AG04450 (cell line): Measurements from ENCODE around the gene ADAMTSL4. TPM values are rescaled to one million over a fixed set of nuclear protein-coding genes. Genes with fewer than 3 reads are reported as not detected.

Source experiments
- CTCF ChIA-PET: fragments of 300-600, 350-600 bp; formaldehyde crosslinking; extraction: SDS; loops from one replicate; lab custom pipeline; 2022; ENCODE audit warnings: antibody characterized with exemption, inconsistent platforms; lab: Charles Lee
- POLR2A ChIA-PET: fragments of 350-600 bp; formaldehyde crosslinking; extraction: SDS; loops from one replicate; lab custom pipeline; 2021; ENCODE audit warnings: antibody characterized with exemption, inconsistent platforms; lab: Yijun Ruan, JAX
- DNase-seq: peaks from one replicate; pipeline ENCODE4 v3.0.0-alpha.2; 2011; ENCODE audit warnings: low read depth, low spot score
- H3K27ac ChIP-seq: one replicate; pipeline ENCODE4 v1.5.1; 2012; ENCODE audit warnings: low read depth, low read length, control low read depth
- H3K27me3 ChIP-seq: one replicate; pipeline ENCODE4 v1.6.0; 2012; ENCODE audit warnings: low read length; ENCODE audit not compliant: control insufficient read depth, insufficient read depth
- H3K4me3 ChIP-seq: 2 replicates; pipeline ENCODE4 v1.5.1; 2011; ENCODE audit warnings: mild to moderate bottlenecking, low read depth, low read length, control low read depth
- H3K9me3 ChIP-seq: 2 replicates; pipeline ENCODE4 v1.5.1; 2012; ENCODE audit warnings: low read length; ENCODE audit not compliant: control insufficient read depth, insufficient read depth
- CTCF ChIP-seq: IDR thresholded peaks from 2 replicates; pipeline ENCODE4 v1.5.1; 2011; ENCODE audit warnings: low read depth, low read length, control low read depth, inconsistent platforms
- polyA plus RNA-seq: library from polyadenylated mRNA; depleted of rRNA; stranded (reverse); fragments of >200 nt; gene quantifications from 2 replicates; pipeline ENCODE4 v1.2.3, GENCODE V29; 2011

ADAMTSL4 gene
- polyA plus RNA-seq, 1 experiment, result 4.2 TPM

DNA sequence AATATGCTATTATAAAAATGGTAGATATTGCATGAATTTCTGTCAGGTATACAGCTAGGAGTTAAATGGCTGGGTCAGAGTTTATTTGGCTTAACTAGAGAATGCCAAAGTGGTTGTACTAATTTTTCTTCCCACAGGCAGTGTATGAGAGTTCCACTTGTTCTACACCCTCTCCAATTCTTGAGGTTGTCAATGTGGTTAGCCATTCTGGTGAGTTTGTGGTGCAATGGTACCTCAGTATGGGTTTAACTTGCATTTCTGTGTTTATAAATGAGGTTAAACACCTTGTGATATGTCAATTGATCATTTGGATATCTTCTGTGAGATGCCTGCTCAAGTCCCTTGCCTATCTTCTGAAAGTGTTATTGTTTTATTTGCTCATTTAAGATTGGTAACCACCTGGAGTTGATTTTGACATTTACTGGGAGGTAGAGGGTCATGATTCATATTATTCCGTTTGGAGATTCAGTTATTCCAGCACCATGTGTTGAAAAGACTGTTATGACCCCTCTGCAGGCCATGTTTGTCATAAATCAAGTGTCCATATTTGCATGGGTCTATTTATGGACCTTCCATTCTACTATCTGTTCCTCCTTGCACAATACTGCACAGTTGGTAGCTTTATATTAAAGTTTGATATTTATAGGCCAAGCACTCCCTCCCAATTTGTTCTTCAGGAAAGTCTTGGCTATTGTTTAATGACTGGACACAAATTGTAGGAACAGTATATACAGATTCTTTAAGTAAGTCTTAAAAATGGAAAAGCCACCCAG lies 27.8 kb upstream of the ADAMTSL4 start:
- no peak for TF ChIP-seq CTCF
- POLR2A ChIA-PET, result no interaction called here
- CTCF ChIA-PET, result interaction anchor here (0.6 to 1.1 kb wide), 2 partner anchors 11 to 27 kb away, joined by 3 to 12 read pairs; no protein-coding TSS in a partner anchor

GRCh38 chr1:150525348-150525747 lies 23.9 kb upstream of the ADAMTSL4 start:
- no peaks in the 10 kb centered on the region; the same call in 1 of the 2 replicates for H3K9me3 ChIP-seq
- ChIA-PET CTCF (no interaction called here), POLR2A (no interaction called here)
- no peak overlapping the region for H3K4me3 ChIP-seq
- no peak overlapping the region for H3K27ac ChIP-seq
- no peak for DNase-seq
- H3K27me3 ChIP-seq, result no peaks in the 10 kb centered on the region
- no peak for TF ChIP-seq CTCF

More for the DNA sequence above, 27.8 kb upstream of the ADAMTSL4 start:
- Histone ChIP-seq H3K4me3 (no peak overlapping the region), H3K27ac (no peak overlapping the region), H3K27me3 (no peaks in the 10 kb centered on the region), H3K9me3 (no peaks in the 10 kb centered on the region; the same call in 1 of the 2 replicates)
- no peak for DNase-seq

DNA sequence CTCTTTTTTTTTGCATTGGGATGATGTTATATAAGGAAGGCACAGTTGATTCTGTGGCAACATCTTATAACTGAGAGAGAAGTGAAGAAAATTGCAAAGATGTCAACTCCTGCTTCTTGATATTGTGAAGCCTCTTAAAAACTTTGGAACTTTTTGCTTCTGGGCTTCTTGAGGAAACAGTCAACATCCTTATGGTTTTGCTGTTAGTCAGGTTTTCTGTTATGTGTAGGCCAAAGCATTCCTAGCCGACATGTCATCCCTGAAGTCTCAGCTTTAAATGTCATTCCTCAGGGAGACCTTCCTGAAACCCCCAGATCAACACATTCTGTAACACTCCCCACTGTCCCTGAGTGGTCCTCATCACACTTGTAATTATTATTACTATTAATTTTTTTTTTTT lies 21.0 kb upstream of the ADAMTSL4 start:
- no peak for TF ChIP-seq CTCF
- CTCF ChIA-PET, result interaction anchor here (6.3 kb wide), 1 partner anchor 32 kb away, joined by 39 read pairs; no protein-coding TSS in a partner anchor
- POLR2A ChIA-PET, result no interaction called here
- H3K9me3 ChIP-seq, result no peaks in the 10 kb centered on the region; the same call in 1 of the 2 replicates
- no peaks in the 10 kb centered on the region for H3K27me3 ChIP-seq
- DNase-seq, result peak; percentile 47
- peak overlapping the region; percentile 57 for H3K27ac ChIP-seq
- H3K4me3 ChIP-seq, result no peak overlapping the region

DNA sequence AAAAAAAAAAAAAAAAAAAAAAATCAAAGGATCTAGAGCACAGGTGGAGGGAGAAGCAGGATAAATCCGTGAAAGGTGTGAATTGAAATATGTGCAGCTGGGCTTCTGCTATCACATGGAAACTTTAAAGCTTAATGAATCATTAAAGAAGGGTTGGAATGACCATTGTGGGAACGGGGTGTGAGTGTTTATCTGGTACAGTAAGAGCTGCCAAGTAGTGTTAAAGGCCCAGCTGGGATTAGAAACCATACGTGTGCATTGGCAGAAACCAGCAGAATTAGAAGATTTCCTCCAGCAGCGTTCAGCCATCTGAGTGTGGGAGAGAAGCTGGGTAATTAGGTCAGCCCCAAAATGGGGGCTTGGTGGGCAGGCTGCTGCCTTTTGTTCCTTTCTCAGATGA lies 20.2 kb upstream of the ADAMTSL4 start:
- no peak for TF ChIP-seq CTCF
- Histone ChIP-seq H3K9me3 (no peaks in the 10 kb centered on the region; the same call in 1 of the 2 replicates), H3K27ac (peak overlapping the region; percentile 57), H3K27me3 (no peaks in the 10 kb centered on the region), H3K4me3 (no peak overlapping the region)
- peak; percentile 29 for DNase-seq
- ChIA-PET CTCF (interaction anchor here (6.3 kb wide), 1 partner anchor 31 kb away, joined by 39 read pairs; no protein-coding TSS in a partner anchor), POLR2A (interaction anchor here (0.6 to 1.5 kb wide), 4 partner anchors 9 to 33 kb away, joined by 3 to 12 read pairs (median 6); partner anchors contain the start of gene FALEC)
